ENCODE results near the gene CBX5. TPM values are rescaled to one million over a fixed set of nuclear protein-coding genes. Genes with fewer than 3 reads are reported as not detected.

The CBX5 gene
- total and polyA plus RNA-seq, 9 of the 15 experiments (the other 6 are each of a cell fraction or from before 2014, with no cell fraction given) = 32.6 to 102 (median 59.2) TPM

- peak; percentile 5; the same call in 1 of the 2 replicates for TF ChIP-seq ATF3 (IDR thresholded peaks at IDR 0.05)
- no peak for TF ChIP-seq ATF3 (CRISPR knock-in tag; conservative IDR thresholded peaks at IDR 0.05)
- TF ChIP-seq, protein P1, sequence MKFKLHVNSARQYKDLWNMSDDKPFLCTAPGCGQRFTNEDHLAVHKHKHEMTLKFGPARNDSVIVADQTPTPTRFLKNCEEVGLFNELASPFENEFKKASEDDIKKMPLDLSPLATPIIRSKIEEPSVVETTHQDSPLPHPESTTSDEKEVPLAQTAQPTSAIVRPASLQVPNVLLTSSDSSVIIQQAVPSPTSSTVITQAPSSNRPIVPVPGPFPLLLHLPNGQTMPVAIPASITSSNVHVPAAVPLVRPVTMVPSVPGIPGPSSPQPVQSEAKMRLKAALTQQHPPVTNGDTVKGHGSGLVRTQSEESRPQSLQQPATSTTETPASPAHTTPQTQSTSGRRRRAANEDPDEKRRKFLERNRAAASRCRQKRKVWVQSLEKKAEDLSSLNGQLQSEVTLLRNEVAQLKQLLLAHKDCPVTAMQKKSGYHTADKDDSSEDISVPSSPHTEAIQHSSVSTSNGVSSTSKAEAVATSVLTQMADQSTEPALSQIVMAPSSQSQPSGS (CRISPR knock-in tag; IDR thresholded peaks at IDR 0.05) = no peak
- TF ChIP-seq ZNF609 (CRISPR knock-in tag; IDR thresholded peaks at IDR 0.05; ENCODE audit: borderline replicate concordance) = 0 out of 2 replicates have a peak, but pooled peaks have one; percentile 58
- TF ChIP-seq ATF1 (CRISPR knock-in tag; IDR thresholded peaks at IDR 0.05) = no peak
- TF ChIP-seq ATF1 (tag; IDR thresholded peaks at IDR 0.05) = peak; percentile 97
- no peak for TF ChIP-seq TFAM (CRISPR knock-in tag; conservative IDR thresholded peaks at IDR 0.05)
- TF ChIP-seq ZNF592 (IDR thresholded peaks at IDR 0.05) = peak; percentile 16; the same call in 1 of the 2 replicates
- TF ChIP-seq ZBTB11 (CRISPR knock-in tag; IDR thresholded peaks at IDR 0.05) = peak in 1 of 3 experiments; percentile 56; a peak in 1 of 6 replicates
- 0 out of 2 replicates have a peak, but pooled peaks have one; percentile 40 for TF ChIP-seq LEF1 (IDR thresholded peaks at IDR 0.05)
Measured at GRCh38 chr12:54324617-54325441, 44.9 kb upstream of the CBX5 start, which contains the start of gene COPZ1 (continued).
